DMS53 treated with DMSO at 0.1 percent for 48 hours (cell line): ENCODE results near the gene SNAI1.
"Not testable (repeated sequence)": the region's sequence is repeated elsewhere in the genome, so short reads cannot be mapped to it uniquely, and the experiment has no call there.

Source experiments
- DNase-seq: peaks from one replicate; lab custom pipeline; 2025; ENCODE audit not compliant: unreplicated experiment; lab: John Stamatoyannopoulos, UW

SNAI1 gene

DNA sequence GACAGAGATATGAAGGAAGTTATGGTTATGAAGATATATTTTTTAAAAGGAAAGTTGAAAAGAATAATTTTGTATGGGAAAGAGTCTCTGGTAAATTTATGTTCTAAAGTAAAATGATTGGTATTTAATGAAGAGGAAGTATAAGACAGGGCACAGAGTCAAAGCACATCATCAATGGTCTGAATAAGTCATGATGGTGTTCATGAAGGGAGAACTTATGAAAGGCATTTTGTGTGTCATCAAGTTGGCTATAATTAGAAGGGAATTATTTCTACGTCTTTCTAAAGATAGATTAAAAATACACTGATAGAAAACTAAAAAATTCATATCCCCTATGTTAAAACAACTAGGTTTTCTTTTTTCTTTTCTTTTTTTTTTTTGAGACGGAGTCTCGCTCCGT, 21.4 kb upstream of the SNAI1 start:
- DNase-seq: no peak

DNA sequence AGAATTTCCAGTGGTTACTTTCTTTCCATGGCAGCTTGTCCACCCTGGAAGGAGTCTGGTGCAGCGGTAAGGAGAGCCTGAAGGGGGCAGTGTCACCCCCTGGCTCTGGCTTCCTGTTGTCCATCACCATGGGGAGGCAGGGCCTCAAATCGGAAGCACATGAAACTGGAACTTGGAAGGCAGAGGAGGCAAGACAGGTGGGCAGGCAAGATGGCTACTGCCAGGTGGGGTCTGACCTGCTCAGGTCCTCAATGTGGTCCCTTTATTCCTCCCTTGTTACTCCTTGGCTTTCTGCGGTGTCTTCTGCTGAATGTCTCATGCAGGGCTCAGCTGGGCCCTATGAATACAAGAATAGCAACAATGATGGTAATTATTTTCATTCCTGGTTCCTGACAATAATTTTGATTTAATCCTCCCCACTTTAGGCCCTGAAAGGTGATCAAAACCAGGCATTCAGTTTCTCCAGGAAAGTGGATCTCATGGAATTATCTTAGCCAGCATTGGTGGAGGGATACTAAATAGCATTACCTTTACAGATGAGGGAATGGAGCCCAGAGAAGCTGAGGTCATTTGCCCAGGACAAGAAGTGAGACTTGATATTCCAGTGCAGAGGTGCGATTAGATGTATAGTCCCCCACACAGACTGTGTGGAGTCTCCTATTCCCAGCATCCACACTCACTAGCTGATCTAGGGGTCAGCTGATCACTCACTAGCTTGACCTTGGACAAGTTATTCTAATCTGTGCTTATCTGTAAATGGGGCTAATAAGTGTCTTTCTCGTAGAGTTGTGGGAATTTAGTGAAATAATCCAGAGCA, 17.6 kb upstream of the SNAI1 start:
- DNase-seq: peak; percentile 17

DNA sequence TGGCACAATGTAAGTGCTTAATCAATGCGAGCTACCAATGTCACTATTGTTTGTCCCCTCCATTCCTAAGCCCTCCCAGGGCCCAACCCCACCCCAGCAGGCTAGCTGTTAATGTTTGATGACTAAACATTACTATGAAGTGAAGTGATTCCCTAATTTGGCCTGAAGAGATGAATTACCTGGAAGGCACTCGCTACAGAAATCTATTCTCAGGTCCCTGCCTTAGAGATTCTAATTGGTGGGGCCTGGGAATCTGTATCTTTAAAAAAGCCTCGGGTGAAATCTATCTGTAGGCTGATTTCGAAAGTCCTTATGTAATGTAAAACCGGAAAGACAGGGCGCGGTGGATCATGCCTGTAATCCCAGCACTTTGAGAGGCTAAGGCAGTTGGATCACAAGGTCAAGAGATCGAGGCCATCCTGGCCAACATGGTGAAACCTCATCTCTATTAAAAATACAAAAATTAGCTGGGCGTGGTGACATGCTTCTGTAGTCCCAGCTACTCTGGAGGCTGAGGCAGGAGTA, 16.9 kb upstream of the SNAI1 start:
- no peak for DNase-seq

DNA sequence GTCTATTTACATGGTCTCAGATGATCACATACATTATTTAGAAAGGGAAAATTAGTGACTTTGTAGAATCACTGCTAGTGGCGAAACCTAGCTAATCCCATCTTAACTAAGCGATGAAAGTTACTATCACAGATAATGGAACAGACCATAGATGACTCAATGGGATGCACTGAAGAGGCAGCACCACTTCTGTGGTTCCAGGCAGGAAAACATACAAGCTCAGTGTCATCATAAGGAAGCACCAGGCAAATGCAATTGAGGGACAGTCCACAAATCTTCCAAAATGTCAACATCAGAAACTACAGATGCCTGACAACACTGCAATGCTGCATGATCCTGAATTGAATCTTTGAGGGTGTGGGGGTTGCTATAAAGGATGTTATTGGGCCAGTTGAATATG, 15.9 kb upstream of the SNAI1 start:
- no peak for DNase-seq

DNA sequence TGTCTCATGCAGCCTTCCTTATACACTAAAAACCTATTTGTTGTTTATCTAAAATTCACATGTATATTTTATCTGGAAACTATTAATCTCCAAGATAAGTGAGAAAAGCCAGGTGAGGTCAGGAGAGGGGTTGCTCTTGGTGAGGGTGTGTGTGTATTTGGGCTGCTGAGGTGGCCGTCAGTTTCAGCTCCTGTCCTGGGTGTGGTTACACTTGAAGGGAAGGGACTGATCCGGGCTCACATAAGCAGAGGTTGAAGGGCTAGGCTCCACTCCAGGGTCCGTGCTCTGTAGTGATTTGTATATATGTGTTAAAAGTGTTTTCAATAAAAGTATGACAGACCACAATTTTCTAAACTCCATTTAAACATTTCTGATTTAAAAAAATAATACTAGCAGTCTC, 13.5 kb upstream of the SNAI1 start:
- DNase-seq: no peak

DNA sequence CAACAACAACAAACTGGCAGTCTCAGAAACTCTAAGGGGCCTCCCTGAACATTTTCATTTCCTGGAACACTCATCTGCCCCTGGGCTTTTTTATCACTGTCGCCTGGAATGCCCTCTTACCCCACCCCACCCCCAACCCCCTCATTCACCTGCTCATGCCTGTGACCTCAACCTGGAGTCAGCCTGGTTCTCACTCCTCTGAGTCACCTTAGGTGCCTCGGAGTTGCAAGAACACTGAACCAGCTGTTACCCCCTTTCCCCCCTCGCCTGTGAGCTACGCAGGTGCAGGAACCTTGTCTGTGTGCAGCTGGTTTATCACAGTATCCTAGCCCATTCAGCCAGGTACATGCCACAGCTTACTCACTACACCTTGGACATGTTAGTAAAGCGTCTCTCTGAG, 12.8 kb upstream of the SNAI1 start:
- DNase-seq: peak; percentile 18

DNA sequence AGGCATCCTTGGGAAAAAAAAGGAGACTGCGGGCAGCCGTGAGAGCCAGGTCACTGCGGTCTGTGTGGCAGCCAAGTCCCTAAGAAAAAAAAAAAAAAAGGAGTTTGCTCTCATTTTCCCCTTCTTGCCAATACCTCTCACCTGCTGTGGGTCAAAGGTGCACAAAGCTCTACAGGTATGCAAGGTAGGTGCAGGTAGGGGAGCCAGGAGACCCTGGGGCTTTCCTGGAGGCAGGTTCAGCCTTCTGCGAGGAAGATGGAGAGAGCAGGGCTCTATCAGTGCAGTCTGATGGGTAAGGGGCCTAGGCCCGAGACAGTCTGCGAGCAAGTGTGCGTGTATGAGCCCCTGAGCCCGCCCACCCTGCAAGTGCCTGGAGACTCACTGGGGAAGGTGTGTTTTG, 12.3 kb upstream of the SNAI1 start:
- DNase-seq: no peak

DNA sequence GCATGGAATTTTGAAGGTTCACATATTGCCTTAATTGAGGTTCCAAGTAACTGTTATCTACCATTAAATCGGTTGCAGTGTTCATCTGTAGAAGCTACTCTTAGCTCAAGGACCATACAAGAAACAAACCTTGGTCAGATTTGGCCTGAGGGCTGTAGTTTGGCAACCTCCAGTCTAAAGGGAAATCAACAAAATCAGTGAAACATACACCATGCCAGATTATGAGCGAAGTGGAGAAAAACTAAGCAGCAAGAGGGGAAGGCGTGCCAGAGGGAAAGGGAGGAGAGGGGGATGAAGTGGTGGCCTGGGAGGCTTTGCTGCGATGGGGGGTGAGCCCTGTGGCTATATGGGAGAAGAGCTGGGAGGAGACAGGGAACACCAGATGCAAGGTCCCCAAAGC, 8.8 kb upstream of the SNAI1 start:
- DNase-seq: no peak

DNA sequence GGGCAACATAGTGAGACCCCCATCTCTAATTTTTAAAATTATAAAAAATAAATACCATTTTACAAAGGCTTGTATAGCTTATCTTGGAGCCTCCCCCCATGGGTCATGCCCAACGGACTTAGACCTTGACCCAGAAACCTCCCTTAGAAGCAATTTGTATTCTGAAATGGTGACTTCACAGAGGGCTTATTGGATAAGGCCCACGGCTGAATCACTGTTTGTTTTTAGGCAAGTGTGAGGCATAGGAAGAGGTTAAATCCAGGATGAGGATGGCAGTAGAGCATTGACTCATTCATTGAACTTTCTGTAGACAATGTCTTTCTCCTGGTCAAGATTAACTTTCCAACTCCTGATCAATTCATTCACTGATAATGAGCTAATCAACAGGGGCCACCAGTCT, 6.2 kb upstream of the SNAI1 start:
- DNase-seq: no peak

DNA sequence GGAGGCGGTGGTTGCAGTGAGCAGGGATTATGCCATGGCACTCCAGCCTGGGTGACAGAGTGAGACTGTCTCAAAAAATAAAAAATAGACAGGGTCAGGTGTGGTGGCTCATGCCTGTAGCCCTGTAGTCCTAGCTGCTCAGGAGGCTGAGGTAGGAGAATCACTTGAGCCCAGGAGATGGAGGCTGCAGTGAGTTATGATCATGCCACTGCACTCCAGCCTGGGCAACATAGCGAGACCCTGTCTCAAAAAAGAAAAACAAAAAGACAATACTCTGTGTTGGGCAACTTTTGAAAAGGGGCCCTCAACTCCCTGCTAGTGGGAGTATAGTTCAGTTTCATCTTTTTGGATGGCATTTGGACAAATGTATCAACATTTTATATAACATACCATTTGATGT, 5.0 kb upstream of the SNAI1 start:
- DNase-seq: not testable (repeated sequence)

DNA sequence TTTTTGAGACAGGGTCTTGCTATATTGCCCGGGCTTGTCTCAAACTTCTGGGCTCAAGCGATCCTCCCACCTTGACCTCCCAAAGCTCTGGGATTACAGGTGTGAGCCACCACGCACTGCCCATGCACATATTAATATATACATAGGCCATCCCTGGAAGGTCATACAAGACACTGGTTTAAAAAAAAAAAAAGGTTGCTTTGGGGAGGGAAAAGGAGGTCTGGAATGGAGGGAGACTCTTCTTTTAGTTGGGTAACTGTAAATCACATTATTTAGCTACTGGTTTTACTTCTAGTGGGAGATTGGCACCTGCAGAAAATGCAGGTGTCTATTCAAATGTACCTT, 4.1 kb upstream of the SNAI1 start:
- DNase-seq: no peak

DNA sequence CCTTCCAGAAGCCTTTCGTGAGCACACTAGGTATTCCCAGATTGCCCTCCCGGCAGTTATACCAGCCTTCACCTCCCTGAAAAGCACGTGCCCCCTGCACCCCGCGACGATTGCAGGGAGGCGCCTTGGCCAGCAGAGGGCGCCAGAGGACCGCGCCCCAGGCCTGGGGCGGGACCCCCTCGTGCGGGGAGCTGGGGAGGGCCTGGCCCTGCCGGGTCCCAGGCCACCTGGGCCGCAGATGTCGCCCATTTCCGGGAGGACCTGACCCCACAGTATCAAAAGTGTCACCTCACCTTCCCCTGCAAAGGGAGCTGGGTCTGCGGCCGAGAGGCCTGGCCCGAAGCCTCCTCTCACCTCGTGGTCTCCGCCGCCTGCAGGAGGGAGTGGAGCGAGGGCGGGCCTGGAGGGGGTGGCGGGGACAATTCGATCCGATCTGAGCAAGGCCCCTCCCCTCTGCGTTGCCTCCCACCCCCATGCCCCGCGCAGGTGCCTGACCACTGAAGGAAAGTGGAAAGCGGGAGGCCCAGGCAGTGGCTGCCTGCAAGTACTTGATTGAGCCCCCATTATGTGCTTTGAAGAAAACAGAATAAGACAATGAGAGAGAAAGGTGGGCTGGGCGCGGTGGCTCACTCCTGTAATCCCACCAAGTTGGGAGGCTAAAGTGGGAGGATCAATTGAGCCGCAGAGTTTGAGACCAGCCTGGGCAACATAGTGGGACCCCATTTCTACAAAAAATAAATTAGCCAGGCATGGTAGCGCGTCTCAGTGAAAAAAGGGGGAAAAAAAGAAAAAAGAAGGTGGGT, 3.5 kb upstream of the SNAI1 start:
- peak; percentile 26 for DNase-seq

DNA sequence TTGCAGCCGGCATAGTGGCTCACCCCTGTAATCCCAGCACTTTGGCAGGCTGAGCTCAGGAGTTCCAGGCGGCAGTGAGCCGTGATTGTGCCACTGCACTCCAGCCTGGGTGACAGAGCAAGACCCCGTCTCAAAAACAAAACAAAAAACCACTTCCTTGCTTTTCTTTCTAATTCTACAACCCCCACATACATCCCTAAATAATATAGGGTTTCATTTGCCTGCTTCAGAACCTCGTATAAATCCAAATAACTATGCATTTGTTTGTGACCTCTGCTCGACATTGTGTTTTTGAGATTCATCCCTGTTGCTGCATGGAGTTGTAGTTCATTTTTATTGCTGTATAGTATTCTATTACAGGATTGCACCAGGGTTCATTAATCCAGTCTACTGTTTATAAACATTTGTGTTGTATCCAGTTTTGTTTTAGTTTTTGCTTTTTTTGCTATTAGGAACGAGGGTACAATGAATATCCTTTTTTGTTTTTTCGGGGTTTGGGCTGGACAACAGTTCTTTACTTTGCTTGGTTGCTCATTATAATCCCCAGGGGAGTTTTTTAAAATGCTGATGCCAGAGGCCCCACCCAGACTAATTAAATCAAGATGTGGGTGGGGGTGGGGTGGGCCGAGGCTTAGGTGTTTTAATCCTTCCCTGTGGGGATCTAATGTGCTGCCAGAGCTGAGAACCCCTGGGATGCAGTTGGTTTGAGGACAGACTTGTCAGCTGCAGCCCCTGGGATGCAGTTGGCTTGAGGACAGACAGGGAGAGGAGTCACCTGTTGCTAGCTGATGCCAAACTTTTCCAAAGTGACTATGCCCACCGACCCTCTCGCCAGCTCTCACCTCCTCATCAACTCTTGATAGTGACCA, 2.4 kb upstream of the SNAI1 start:
- no peak for DNase-seq

DNA sequence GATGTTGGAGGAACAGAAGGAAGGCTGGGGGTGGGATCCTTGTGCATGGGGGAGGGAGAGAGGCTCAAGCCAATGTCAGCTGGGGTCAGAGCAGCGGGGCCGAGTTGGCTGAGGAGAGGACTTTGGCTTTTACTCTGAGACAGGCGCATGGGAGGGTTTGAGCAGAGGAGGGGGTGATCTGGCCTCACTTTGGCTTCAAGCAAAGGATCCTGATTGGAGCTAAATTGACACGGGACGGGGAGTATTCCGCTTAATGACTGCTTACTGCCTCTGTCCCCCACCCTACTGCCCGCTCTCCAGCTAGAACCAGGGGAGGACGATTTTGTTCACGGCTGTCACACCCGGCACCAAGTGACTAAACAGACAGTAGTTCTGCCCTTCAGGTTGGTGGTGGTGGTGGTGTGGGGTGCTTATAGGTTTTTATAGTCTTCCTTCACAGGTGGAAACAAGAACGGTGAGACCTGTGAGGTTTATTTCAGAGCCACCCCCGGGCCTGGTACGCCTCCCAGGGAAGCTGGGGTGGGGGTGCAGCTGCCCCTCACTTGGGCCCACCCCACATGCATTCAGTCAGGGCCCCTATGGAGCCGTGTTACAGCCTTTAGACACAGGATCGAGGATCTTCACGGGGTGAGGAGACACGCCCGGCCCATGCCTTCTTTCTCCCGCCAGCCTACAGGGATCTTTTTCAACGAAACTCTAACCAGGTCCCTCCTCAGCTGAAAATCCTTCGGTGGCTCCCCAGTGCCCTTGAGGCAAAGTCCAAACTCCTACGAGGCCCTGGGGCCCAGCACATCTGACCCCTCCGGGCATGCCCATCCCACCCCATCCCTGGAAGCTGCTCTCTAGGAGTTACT, 1.3 kb upstream of the SNAI1 start:
- no peak for DNase-seq

DNA sequence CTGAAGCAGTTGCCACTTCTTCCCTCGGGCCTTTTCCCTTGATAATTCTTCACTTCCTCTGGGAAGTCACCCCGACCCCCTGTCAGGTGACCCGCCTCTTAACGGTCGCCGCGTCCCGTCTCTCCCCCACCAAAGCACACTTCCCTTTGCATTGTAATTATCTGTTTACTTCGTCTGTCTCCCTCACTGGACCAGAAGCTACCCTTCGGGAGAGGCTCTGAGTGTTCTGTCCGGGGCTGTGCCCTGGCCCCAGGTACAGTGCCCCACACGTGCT, 771 bp upstream of the SNAI1 start:
- no peak for DNase-seq

DNA sequence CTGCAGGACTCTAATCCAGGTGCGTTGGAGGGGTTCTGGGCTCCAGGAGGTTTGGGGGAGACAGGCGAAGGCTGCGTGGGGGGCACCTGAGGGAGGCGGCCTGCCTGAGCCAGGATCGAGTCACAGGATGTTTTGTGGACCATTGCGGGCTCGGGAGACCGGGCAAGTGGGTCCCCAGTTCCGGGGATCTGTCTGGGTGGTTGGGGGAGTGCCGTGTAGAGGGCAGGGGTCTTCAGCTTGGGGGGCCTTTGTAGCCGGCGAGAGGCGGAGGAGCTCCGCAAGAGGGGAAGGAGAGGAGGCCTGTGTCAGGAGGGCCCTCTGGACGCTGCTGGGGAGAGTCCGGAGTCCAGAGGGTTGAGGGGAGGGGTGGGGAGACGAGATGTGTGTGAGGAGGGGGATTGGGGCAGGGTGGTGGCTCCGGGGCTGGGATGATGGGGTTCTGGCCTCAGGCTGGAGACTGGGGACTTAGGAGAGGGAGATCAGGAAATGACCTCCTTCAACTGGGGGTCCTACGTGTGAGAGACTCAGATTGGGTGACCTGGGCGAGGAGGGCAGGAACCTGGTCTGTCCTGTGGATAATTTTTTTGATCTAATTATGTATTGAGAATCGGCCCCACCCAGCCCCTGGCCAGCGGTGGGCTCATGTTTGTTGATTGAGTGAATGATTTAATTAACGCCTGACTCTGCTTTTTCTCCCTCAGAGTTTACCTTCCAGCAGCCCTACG, 505 bp downstream of the SNAI1 start:
- no peak for DNase-seq

DNA sequence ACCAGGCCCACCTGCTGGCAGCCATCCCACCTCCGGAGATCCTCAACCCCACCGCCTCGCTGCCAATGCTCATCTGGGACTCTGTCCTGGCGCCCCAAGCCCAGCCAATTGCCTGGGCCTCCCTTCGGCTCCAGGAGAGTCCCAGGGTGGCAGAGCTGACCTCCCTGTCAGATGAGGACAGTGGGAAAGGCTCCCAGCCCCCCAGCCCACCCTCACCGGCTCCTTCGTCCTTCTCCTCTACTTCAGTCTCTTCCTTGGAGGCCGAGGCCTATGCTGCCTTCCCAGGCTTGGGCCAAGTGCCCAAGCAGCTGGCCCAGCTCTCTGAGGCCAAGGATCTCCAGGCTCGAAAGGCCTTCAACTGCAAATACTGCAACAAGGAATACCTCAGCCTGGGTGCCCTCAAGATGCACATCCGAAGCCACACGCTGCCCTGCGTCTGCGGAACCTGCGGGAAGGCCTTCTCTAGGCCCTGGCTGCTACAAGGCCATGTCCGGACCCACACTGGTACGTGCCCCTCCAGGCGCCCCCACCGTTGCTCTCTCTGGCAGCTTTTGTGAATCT, 1.1 kb downstream of the SNAI1 start:
- DNase-seq: no peak

DNA sequence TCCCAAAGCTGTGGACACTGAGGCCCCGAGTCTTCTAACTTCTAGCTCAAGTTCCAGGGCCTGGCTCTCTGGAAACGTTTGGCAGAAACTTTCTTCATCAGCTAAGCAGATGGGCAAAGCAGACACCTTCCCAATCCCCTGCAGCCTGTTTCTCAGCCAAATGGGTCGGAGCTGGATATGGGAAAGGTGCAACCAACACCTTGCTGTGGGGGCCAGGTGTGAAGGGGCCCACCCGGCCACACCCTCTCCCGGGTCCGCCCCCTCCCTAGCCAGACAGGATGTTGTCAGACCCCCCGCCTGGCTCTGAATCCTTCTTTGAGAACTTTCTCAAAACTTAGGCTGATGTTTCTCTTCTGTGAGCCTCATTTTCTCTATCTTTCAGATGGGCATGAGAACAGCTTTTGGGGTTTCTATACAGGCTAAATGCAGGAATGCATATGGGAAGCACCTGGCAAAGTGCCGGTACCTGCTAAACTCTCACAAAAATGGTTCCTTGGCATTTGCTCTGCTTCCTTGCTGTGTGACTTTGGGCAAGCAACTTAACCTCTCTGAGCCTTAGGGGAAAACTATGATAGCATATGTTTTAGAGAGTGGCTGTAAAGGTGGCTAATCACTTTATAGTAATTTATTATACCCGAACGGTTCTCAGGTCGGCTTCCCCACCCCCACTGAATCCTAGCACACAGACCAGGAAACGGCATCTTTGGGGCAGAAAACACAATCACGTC, 1.8 kb downstream of the SNAI1 start:
- DNase-seq: no peak

DNA sequence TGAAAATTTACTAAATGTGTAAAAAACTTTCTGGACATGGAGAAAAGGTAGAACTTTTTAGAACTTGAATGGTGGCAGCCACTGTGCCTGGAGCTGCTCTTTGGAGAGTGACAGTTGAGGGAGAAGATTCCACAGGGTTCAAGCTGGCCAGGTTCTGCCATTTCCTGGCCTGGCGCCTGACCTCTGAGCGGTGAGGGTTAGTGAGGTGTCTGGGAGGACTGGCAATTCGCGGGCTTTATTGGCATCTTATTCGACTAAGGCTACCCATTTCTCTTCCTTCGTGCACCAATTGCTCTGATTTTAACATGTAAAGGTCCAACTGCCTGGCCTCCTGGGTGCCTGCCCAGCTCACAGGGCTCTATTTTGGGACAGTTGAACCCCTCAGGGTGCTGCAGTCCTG, 2.4 kb downstream of the SNAI1 start:
- DNase-seq: no peak
